Myocyte (in vitro differentiated cells): ENCODE results near the gene A2M. TPM values are rescaled to one million over a fixed set of nuclear protein-coding genes. Genes with fewer than 3 reads are reported as not detected.

Source experiments
- DNase-seq: peaks from one replicate; pipeline ENCODE4 v3.0.0-alpha.2; 2012; ENCODE audit warnings: low read depth
- total RNA-seq: library from RNA; depleted of rRNA; stranded (reverse); fragments of >200 nt; gene quantifications from 2 replicates; pipeline ENCODE4 v1.2.3, GENCODE V29; 2014

A2M gene
- total RNA-seq, 1 donor from 2014 or later: 18.9 TPM

GRCh38 chr12:9099552-9100190 is 16.0 kb downstream of the A2M start:
- DNase-seq: no peak

- no peak for DNase-seq
These were observed 17.2 kb downstream of the A2M start for GRCh38 chr12:9098463-9099026.

GRCh38 chr12:9098115-9098452 is 17.6 kb downstream of the A2M start:
- no peak for DNase-seq

GRCh38 chr12:9096563-9097176 is 19.0 kb downstream of the A2M start:
- peak; percentile 70 for DNase-seq

GRCh38 chr12:9095322-9095721 is 20.4 kb downstream of the A2M start:
- DNase-seq: no peak

GRCh38 chr12:9094512-9095206 is 21.1 kb downstream of the A2M start:
- no peak for DNase-seq

GRCh38 chr12:9091891-9092598 is 23.7 kb downstream of the A2M start:
- no peak for DNase-seq

- no peak for DNase-seq
These were observed 25.5 kb downstream of the A2M start for GRCh38 chr12:9090220-9090619.

- no peak for DNase-seq
These were observed 28.5 kb downstream of the A2M start for GRCh38 chr12:9087087-9087835.

GRCh38 chr12:9086087-9086486 is 29.6 kb downstream of the A2M start:
- no peak for DNase-seq

GRCh38 chr12:9084417-9084816 is 31.3 kb downstream of the A2M start:
- DNase-seq: no peak

GRCh38 chr12:9083793-9084192 is 31.9 kb downstream of the A2M start:
- DNase-seq: no peak

- DNase-seq: no peak
These were observed 33.9 kb downstream of the A2M start for GRCh38 chr12:9081667-9082427.

GRCh38 chr12:9079883-9080675 is 35.6 kb downstream of the A2M start:
- DNase-seq: no peak

GRCh38 chr12:9079082-9079481 is 36.6 kb downstream of the A2M start:
- no peak for DNase-seq

GRCh38 chr12:9077152-9078031 is 38.3 kb downstream of the A2M start:
- no peak for DNase-seq

GRCh38 chr12:9076733-9077132 is 39.0 kb downstream of the A2M start:
- no peak for DNase-seq

GRCh38 chr12:9075138-9075535 is 40.6 kb downstream of the A2M start:
- no peak for DNase-seq
